Glutamatergic neuron (in vitro differentiated cells): ENCODE results near the gene EVL. TPM values are rescaled to one million over a fixed set of nuclear protein-coding genes. Genes with fewer than 3 reads are reported as not detected.

Experiments
- DNase-seq: peaks from one replicate; pipeline ENCODE4 v3.0.0; 2022
- H3K27ac Mint-ChIP-seq: one replicate; pipeline ENCODE4 v1.8.0; 2020; ENCODE audit warnings: mild to moderate bottlenecking, mixed read lengths, inconsistent platforms; ENCODE audit not compliant: unreplicated experiment
- H3K27me3 Mint-ChIP-seq: one replicate; pipeline ENCODE4 v1.8.0; 2020; ENCODE audit warnings: mild to moderate bottlenecking, moderate library complexity, mixed read lengths, inconsistent platforms; ENCODE audit not compliant: unreplicated experiment
- H3K36me3 Mint-ChIP-seq: one replicate; pipeline ENCODE4 v1.8.0; 2020; ENCODE audit warnings: mild to moderate bottlenecking, mixed read lengths, inconsistent platforms; ENCODE audit not compliant: unreplicated experiment
- H3K4me1 Mint-ChIP-seq: one replicate; pipeline ENCODE4 v1.8.0; 2020; ENCODE audit warnings: mild to moderate bottlenecking, low read depth, mixed read lengths, inconsistent platforms; ENCODE audit not compliant: unreplicated experiment
- H3K4me3 Mint-ChIP-seq: one replicate; pipeline ENCODE4 v1.8.0; 2020; ENCODE audit warnings: mild to moderate bottlenecking, mixed read lengths, inconsistent platforms; ENCODE audit not compliant: unreplicated experiment
- H3K9me3 Mint-ChIP-seq: one replicate; pipeline ENCODE4 v1.8.0; 2020; ENCODE audit warnings: mild to moderate bottlenecking, moderate library complexity, mixed read lengths, inconsistent platforms; ENCODE audit not compliant: unreplicated experiment
- total RNA-seq: library from RNA; stranded (reverse); fragmentation: NEBNext Ultra II Directional; extraction: Animal tissue kit (Norgen Biotek cat#: 25700); gene quantifications from one replicate; pipeline ENCODE4 v1.2.1, GENCODE V29; 2021; ENCODE audit not compliant: unreplicated experiment
- TF ChIP-seq, protein P1 (sequence below): fragments of 200-600 bp; sonication (generic); IDR thresholded peaks from one replicate; pipeline ENCODE4 v1.5.0; 2021; ENCODE audit not compliant: partially characterized antibody, unreplicated experiment

EVL gene
- total RNA-seq, 1 donor from 2014 or later: 381 TPM

DNA sequence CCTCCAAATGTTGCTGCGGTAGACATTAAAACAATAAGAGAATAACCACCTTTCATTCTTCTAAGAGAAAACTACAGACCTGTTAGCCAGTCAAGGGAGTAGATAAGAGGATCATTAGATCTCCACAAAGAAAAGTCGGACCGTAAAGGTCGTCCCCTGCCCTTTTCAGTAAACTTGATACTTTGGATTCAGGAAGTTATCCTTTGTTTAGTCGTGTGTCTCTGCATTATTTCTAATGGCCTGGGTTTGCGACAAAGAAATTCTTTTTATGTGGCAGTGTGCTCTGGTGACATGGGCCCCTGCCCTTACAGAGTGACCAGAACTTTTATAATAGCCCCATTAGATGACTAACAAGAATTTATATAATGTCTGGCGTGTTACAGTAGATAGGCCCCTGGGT lies 44.6 kb upstream of the EVL start:
- Mint-ChIP-seq H3K36me3 (no peaks in the 10 kb centered on the region), H3K9me3 (peaks cover 4% of the 10 kb centered on the region), H3K27me3 (peaks cover 9% of the 10 kb centered on the region), H3K27ac (peak overlapping the region; percentile 95), H3K4me1 (peaks cover 46% of the 10 kb centered on the region), H3K4me3 (no peak overlapping the region)
- no peak for DNase-seq
- TF ChIP-seq, protein P1, sequence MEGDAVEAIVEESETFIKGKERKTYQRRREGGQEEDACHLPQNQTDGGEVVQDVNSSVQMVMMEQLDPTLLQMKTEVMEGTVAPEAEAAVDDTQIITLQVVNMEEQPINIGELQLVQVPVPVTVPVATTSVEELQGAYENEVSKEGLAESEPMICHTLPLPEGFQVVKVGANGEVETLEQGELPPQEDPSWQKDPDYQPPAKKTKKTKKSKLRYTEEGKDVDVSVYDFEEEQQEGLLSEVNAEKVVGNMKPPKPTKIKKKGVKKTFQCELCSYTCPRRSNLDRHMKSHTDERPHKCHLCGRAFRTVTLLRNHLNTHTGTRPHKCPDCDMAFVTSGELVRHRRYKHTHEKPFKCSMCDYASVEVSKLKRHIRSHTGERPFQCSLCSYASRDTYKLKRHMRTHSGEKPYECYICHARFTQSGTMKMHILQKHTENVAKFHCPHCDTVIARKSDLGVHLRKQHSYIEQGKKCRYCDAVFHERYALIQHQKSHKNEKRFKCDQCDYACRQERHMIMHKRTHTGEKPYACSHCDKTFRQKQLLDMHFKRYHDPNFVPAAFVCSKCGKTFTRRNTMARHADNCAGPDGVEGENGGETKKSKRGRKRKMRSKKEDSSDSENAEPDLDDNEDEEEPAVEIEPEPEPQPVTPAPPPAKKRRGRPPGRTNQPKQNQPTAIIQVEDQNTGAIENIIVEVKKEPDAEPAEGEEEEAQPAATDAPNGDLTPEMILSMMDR: no peak

DNA sequence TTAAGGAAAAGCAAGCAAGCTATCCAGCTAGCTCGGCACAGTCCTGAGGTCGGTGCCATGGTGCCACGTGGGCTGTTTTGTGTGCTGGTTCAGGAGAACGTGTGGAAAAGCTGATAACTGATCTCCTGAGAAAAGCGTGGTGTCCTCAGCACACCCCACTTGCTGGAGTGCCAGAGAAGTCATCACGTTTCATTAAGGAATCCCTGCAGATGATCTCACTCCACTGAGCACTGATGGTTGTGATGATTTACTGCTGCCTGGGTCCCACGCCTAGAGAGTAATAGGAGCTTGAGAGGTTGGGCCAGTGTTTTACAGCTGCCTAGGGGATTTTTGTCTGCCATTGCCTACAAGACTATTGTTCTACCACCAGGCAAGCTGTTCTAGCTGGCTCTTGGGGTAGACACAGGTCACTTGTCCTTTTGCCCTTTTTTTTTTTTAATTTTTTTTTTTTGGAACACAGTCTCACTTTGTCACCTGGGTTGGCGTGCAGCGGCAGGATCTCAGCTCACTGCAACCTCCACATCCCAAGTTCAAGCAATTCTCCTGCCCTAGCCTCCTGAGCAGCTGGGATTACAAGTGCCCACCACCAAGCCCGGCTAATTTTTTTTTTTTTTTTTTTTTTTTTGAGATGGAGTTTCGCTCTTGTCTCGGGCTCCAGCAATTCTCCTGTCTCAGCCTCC lies 42.3 kb upstream of the EVL start:
- peaks cover 40% of the 10 kb centered on the region for H3K4me1 Mint-ChIP-seq
- DNase-seq: no peak

DNA sequence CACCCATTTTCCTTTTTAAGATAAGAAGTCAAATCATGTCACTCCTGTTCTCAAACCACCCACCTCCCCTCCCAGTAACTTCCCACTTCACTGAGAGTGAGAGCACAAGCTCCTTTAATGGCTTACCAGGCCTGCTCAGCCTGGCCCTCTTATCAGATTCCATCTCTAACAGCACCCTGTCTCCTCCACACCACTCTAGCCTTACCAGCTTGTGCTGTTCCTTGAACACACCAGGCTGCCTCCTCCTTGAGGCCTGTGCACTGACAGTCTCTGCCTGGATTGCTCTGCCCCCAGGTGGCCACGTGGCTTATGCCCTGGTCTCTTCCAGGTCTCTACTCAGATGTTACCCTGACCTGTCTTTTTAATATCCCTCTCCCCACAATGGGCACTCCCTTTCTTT lies 40.1 kb upstream of the EVL start:
- H3K4me1 Mint-ChIP-seq: peaks cover 23% of the 10 kb centered on the region
- no peaks in the 10 kb centered on the region for H3K36me3 Mint-ChIP-seq
- peaks cover 5% of the 10 kb centered on the region for H3K27me3 Mint-ChIP-seq
- DNase-seq: peak; percentile 57
- TF ChIP-seq, protein P1: no peak
- no peak overlapping the region for H3K27ac Mint-ChIP-seq
- peak overlapping the region; percentile 2 for H3K4me3 Mint-ChIP-seq
- H3K9me3 Mint-ChIP-seq: peaks cover 6% of the 10 kb centered on the region

More for the DNA sequence above, 42.3 kb upstream of the EVL start:
- Mint-ChIP-seq H3K36me3 (no peaks in the 10 kb centered on the region), H3K27me3 (peaks cover 9% of the 10 kb centered on the region), H3K9me3 (peaks cover 4% of the 10 kb centered on the region), H3K27ac (no peak overlapping the region), H3K4me3 (no peak overlapping the region)
- TF ChIP-seq, protein P1: no peak

DNA sequence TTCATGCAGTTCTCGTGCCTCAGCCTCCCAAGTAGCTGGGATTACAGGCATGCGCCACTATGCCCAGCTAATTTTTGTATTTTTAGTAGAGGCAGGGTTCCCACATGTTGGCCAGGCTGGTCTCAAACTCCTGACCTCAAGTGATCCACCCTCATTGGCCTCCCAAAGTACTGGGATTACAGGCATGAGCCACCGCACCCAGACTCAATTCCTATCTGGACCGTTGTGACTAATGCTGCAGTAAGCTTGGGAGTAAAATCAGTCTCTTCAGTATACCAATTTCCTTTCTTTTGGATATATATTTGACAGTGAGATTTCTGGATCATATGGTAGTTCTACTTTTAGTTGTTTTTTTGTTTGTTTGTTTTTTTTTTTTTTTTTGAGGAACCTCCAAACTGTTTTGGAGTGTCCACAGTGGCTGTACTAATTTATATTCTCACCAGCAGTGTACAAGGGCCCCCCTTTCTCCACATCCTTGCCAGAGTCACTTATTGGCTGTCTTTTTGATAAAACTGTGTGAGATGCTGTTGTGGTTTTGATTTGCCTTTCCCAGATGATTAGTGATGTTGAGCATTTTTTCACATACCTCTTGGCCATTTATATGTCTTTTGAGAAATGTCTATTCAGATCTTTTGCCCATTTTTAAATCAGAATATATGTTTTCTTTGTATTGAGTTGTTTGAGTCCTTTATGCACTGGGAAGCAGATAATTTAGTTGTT lies 37.3 kb upstream of the EVL start:
- Mint-ChIP-seq H3K27ac (no peak overlapping the region), H3K4me3 (no peak overlapping the region), H3K9me3 (peaks cover 6% of the 10 kb centered on the region), H3K27me3 (peaks cover 5% of the 10 kb centered on the region), H3K36me3 (no peaks in the 10 kb centered on the region), H3K4me1 (peaks cover 13% of the 10 kb centered on the region)
- no peak for DNase-seq
- TF ChIP-seq, protein P1: no peak
